GM12873 (cell line): ENCODE data around the gene BCAM.

ENCODE experiments used
- CTCF ChIP-seq: IDR thresholded peaks from 2 replicates; pipeline ENCODE4 v1.5.1; 2012; ENCODE audit warnings: low read depth, mild to moderate bottlenecking, moderate library complexity, low read length, control low read depth; ENCODE audit not compliant: insufficient read depth; ENCODE audit errors: missing control alignments

BCAM gene

GRCh38 chr19:44783545-44783944 lies 25.4 kb upstream of the BCAM start:
- TF ChIP-seq CTCF, result no peak

DNA sequence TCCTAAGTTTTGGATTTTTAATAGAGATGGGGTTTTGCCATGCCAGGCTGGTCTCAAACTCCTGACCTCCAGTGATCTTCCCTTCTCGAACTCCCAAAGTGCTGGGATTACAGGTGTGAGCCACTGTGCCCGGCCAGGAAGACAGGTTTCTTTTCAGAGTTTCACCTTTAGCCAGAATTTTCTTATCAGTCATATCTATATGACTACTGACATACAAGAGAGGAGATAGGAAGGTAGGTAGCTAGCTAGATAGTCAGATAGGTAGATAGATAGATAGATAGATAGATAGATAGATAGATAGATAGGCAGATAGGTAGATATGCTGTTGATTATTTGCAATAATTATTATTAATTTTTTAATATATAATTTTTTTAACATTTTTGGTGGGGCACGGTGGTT lies 23.6 kb upstream of the BCAM start:
- no peak for TF ChIP-seq CTCF

GRCh38 chr19:44785993-44786392 lies 22.9 kb upstream of the BCAM start:
- TF ChIP-seq CTCF, result no peak

- TF ChIP-seq CTCF, result no peak
These were observed 19.9 kb upstream of the BCAM start for GRCh38 chr19:44788971-44789370.

DNA sequence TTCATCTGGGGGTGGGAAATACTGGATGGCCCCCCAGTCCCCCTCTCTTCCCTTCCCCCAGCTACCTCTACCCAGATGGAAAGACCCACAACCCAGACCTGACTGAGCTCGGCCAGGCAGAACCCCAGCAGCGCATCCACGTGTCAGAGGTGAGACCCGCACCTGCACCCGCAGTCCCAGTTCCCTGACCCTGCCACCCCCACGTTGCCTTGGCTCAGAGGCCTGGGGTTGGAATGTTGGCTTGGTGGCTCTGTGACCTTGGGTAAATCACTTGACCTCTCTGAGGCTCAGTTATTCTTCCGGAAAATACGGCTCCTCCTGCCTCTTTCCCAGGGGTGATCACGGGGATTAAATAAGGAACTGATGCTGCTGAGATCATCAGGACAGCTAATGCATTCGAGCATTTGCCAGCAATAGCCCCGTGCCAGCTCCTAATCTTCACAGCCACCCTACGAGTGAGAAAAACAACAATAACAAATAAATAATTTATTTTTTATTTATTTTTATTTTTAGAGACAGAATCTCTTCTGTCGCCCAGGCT lies 18.9 kb upstream of the BCAM start:
- no peak for TF ChIP-seq CTCF

GRCh38 chr19:44792281-44792680 lies 16.6 kb upstream of the BCAM start:
- TF ChIP-seq CTCF, result no peak

DNA sequence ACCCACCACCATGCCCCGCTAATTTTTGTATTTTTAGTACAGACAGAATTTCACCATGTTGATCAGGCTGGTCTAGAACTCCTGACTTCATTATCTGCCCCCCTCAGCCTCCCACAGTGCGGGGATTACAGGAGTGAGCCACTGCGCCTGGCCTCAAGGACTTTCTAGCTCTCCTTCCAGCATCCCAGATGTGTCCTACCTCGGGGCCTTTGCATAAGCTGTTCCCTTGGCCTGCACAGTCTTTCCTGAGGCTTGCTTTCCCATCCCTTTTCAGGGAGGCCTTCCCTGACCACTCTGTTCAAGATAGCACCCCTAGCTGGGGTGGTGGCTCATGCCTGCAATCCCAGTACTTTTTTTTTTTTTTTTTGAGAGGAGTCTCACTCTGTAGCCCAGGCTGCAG lies 14.3 kb upstream of the BCAM start:
- no peak for TF ChIP-seq CTCF
